Measurements from ENCODE around the gene PVALB. TPM values are rescaled to one million over a fixed set of nuclear protein-coding genes. Genes with fewer than 3 reads are reported as not detected.

The PVALB gene
- total RNA-seq, 4 donors from 2014 or later = not detected

GRCh38 chr22:36824655-36825054 is 7.8 kb upstream of the PVALB start:
- H3K4me1 ChIP-seq = no peaks in the 10 kb centered on the region
- no peak for DNase-seq (ENCODE audit: extremely low spot score)
- no peaks in the 10 kb centered on the region for H3K9me3 ChIP-seq
- no peaks in the 10 kb centered on the region for H3K36me3 ChIP-seq
- WGBS = 83% methylated on average over 2 of the region's 2 CpGs
- TF ChIP-seq POLR2A (IDR thresholded peaks at IDR 0.05; ENCODE audit: low read depth) = no peak
- TF ChIP-seq POLR2AphosphoS5 (IDR thresholded peaks at IDR 0.05) = no peak
- TF ChIP-seq EP300 (IDR thresholded peaks at IDR 0.05) = no peak
- H3K27ac ChIP-seq (replicated peaks in 1 of 4) = no peak overlapping the region
- no peak overlapping the region for H3K4me3 ChIP-seq
- intact Hi-C loops (cut with DNase I) = no loop called here
- H3K27me3 ChIP-seq = peaks cover 0 to 45% (median 6%) of the 10 kb centered on the region in 4 donors

GRCh38 chr22:36823186-36823839 is 6.5 kb upstream of the PVALB start:
- WGBS = 73% methylated on average over 17 of the region's 17 CpGs
- Histone ChIP-seq H3K4me3 (no peak overlapping the region), H3K27ac (replicated peaks in 1 of 4) (no peak overlapping the region), H3K9me3 (no peaks in the 10 kb centered on the region), H3K27me3 (peaks cover 0 to 58% (median 18%) of the 10 kb centered on the region in 4 donors), H3K36me3 (no peaks in the 10 kb centered on the region), H3K4me1 (no peaks in the 10 kb centered on the region)
- TF ChIP-seq POLR2AphosphoS5 (IDR thresholded peaks at IDR 0.05) (no peak), POLR2A (IDR thresholded peaks at IDR 0.05; ENCODE audit: low read depth) (no peak), EP300 (IDR thresholded peaks at IDR 0.05) (no peak)
- DNase-seq (ENCODE audit: extremely low spot score) = no peak
- intact Hi-C loops (cut with DNase I) = no loop called here

GRCh38 chr22:36822581-36822980 is 5.7 kb upstream of the PVALB start:
- Histone ChIP-seq H3K27ac (replicated peaks in 1 of 4) (no peak overlapping the region), H3K27me3 (peaks cover 0 to 66% (median 25%) of the 10 kb centered on the region in 4 donors)

DNA sequence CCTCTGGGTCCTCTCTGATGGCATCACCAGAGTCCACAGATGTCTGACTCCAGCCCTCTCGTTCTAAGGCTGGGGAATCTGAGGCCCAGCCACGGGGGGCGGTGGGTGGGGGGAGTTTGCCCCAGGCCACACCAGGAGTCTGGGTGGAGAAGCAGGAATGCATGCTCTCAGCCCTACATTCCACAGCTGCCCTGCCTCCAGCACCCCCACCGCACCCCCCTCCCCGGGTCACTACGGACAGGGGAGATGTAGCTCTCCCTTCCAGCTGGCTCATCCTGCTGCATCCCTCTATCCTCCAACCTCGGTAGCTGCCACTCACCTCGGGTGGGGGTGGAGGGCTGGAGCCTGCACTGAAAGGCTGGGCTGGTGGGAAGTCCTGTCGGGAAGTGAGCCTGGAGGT is 2.3 kb upstream of the PVALB start:
- Histone ChIP-seq H3K9me3 (no peaks in the 10 kb centered on the region), H3K27me3 (peaks cover 0 to 90% (median 53%) of the 10 kb centered on the region in 4 donors), H3K4me3 (no peak overlapping the region), H3K27ac (replicated peaks in 1 of 4) (no peak overlapping the region), H3K4me1 (peaks cover 4 to 16% (median 14%) of the 10 kb centered on the region in 4 donors), H3K36me3 (no peaks in the 10 kb centered on the region)
- DNase-seq (ENCODE audit: extremely low spot score) = no peak
- WGBS = 21% methylated on average over 9 of the region's 9 CpGs
- intact Hi-C loops (cut with DNase I) = no loop called here
- TF ChIP-seq EP300 (IDR thresholded peaks at IDR 0.05) (no peak), POLR2AphosphoS5 (IDR thresholded peaks at IDR 0.05) (no peak), POLR2A (IDR thresholded peaks at IDR 0.05; ENCODE audit: low read depth) (no peak)
- TF ChIP-seq, protein P1, sequence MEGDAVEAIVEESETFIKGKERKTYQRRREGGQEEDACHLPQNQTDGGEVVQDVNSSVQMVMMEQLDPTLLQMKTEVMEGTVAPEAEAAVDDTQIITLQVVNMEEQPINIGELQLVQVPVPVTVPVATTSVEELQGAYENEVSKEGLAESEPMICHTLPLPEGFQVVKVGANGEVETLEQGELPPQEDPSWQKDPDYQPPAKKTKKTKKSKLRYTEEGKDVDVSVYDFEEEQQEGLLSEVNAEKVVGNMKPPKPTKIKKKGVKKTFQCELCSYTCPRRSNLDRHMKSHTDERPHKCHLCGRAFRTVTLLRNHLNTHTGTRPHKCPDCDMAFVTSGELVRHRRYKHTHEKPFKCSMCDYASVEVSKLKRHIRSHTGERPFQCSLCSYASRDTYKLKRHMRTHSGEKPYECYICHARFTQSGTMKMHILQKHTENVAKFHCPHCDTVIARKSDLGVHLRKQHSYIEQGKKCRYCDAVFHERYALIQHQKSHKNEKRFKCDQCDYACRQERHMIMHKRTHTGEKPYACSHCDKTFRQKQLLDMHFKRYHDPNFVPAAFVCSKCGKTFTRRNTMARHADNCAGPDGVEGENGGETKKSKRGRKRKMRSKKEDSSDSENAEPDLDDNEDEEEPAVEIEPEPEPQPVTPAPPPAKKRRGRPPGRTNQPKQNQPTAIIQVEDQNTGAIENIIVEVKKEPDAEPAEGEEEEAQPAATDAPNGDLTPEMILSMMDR (IDR thresholded peaks at IDR 0.05) = no peak

More at GRCh38 chr22:36822581-36822980, 5.7 kb upstream of the PVALB start:
- Histone ChIP-seq H3K4me1 (peaks cover 0 to under 1% (median 0%) of the 10 kb centered on the region in 4 donors), H3K9me3 (no peaks in the 10 kb centered on the region), H3K36me3 (no peaks in the 10 kb centered on the region), H3K4me3 (no peak overlapping the region)
- no peak for DNase-seq (ENCODE audit: extremely low spot score)
- intact Hi-C loops (cut with DNase I) = no loop called here
- 78% methylated on average over 6 of the region's 6 CpGs for WGBS
- no peak for TF ChIP-seq POLR2A (IDR thresholded peaks at IDR 0.05; ENCODE audit: low read depth)
- TF ChIP-seq, protein P1 (IDR thresholded peaks at IDR 0.05) = no peak
- no peak for TF ChIP-seq EP300 (IDR thresholded peaks at IDR 0.05)
- TF ChIP-seq POLR2AphosphoS5 (IDR thresholded peaks at IDR 0.05) = no peak

DNA sequence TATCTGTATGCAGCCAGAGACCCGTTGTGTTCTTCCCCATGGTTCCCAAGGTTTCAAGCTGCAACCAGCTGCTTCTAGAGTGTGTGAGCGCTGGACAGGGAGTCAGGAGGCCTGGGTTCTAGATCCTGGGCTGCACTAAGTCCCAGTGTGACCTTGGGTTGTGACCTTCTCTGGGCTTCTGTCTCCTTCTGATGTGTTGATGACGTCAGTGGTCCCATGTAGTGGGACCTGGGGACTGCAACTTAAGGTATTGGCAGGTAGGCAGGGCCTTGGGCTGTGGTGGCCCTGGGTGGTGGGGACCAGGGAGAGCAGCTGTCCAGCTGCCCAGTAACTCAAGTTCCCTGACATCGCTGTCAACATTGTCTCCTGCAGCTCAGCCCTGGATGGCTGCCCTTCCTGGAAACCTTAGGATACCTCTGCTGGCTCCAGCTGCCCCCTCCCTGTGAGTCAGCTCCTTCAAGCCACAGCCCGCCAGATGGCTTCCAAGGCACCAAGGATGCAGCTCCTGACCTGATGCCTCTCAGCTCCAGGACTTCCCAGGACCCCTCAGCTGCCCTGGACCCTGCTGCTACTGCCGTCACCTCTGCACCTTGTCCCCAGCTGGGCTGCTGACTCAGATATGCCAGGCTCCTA is 1.3 kb upstream of the PVALB start:
- no peaks in the 10 kb centered on the region for H3K9me3 ChIP-seq
- H3K4me1 ChIP-seq = peaks cover 4 to 16% (median 14%) of the 10 kb centered on the region in 4 donors
- intact Hi-C loops (cut with DNase I) = no loop called here
- peaks cover 0 to 89% (median 52%) of the 10 kb centered on the region in 4 donors for H3K27me3 ChIP-seq
- no peaks in the 10 kb centered on the region for H3K36me3 ChIP-seq
- TF ChIP-seq EP300 (IDR thresholded peaks at IDR 0.05) (no peak), POLR2A (IDR thresholded peaks at IDR 0.05; ENCODE audit: low read depth) (no peak), POLR2AphosphoS5 (IDR thresholded peaks at IDR 0.05) (no peak)
- TF ChIP-seq, protein P1 (IDR thresholded peaks at IDR 0.05) = no peak
- no peak overlapping the region for H3K4me3 ChIP-seq
- WGBS = 75% methylated on average over 6 of the region's 6 CpGs
- DNase-seq (ENCODE audit: extremely low spot score) = no peak
- H3K27ac ChIP-seq (replicated peaks in 1 of 4) = no peak overlapping the region
